ENCODE measurements around the gene GRM5.
A peak's percentile ranks its signal among the peaks of the same experiment; 100 is the strongest.

GRM5 gene

GRCh38 chr11:88603091-88603867 is 462.5 kb downstream of the GRM5 start:
- no peak for DNase-seq

- no peak for DNase-seq
Observed at GRCh38 chr11:88597387-88597786, 468.4 kb downstream of the GRM5 start.

GRCh38 chr11:88596786-88597185 is 469.0 kb downstream of the GRM5 start:
- DNase-seq, result no peak

GRCh38 chr11:88594274-88594950 is 471.4 kb downstream of the GRM5 start:
- DNase-seq, result no peak

GRCh38 chr11:88590361-88590760 is 475.4 kb downstream of the GRM5 start:
- DNase-seq, result no peak

GRCh38 chr11:88583251-88583650 is 482.5 kb downstream of the GRM5 start:
- DNase-seq, result no peak

- no peak for DNase-seq
Observed at GRCh38 chr11:88579466-88579865, 486.3 kb downstream of the GRM5 start.

GRCh38 chr11:88576741-88577140 is 489.0 kb downstream of the GRM5 start:
- no peak for DNase-seq

- DNase-seq, result no peak
Observed at GRCh38 chr11:88575916-88576315, 489.9 kb downstream of the GRM5 start.

- no peak for DNase-seq
Observed at GRCh38 chr11:88569342-88569741, 496.4 kb downstream of the GRM5 start.

- DNase-seq, result no peak
Observed at GRCh38 chr11:88555829-88556202, 510.0 kb downstream of the GRM5 start.

GRCh38 chr11:88555018-88555828 is 510.6 kb downstream of the GRM5 start:
- DNase-seq, result no peak

GRCh38 chr11:88553204-88553603 is 512.6 kb downstream of the GRM5 start:
- DNase-seq, result no peak

GRCh38 chr11:88552379-88553062 is 513.3 kb downstream of the GRM5 start:
- peak; percentile 59 for DNase-seq

GRCh38 chr11:88544656-88545280 is 521.0 kb downstream of the GRM5 start:
- no peak for DNase-seq

GRCh38 chr11:88543902-88544655 is 521.7 kb downstream of the GRM5 start:
- DNase-seq, result peak; percentile 91

GRCh38 chr11:88541006-88541405 is 524.8 kb downstream of the GRM5 start:
- DNase-seq, result no peak

- DNase-seq, result no peak
Observed at GRCh38 chr11:88538098-88538497, 527.7 kb downstream of the GRM5 start.

- DNase-seq, result no peak
Observed at GRCh38 chr11:88537613-88538012, 528.2 kb downstream of the GRM5 start.

- DNase-seq, result no peak
Observed at GRCh38 chr11:88536616-88537265, 529.0 kb downstream of the GRM5 start.

GRCh38 chr11:88535916-88536547 is 529.8 kb downstream of the GRM5 start:
- DNase-seq, result peak; percentile 77
